Upper lobe of left lung (tissue), 6 donors: Measurements from ENCODE around the gene OAS3. TPM values are rescaled to one million over a fixed set of nuclear protein-coding genes. Genes with fewer than 3 reads are reported as not detected.
"Not testable (repeated sequence)": the region's sequence is repeated elsewhere in the genome, so short reads cannot be mapped to it uniquely, and the experiment has no call there.

Source experiments
- ATAC-seq, 2 donors: fragments of 200-7000 bp; cut with Tn5 transposase; one replicate each; pipeline ENCODE4 v1.9.1; 2022; ENCODE audit warnings: mild to moderate bottlenecking in 2 of 2, moderate library complexity in 2 of 2; ENCODE audit not compliant: low FRiP score in 2 of 2
- DNase-seq, 2 donors: peaks; one replicate each; pipeline ENCODE4 v3.0.0-alpha.2; 2019 to 2020
- H3K27ac ChIP-seq, 4 donors: fragments of 200-600 bp; sonication (generic); one replicate each; pipeline ENCODE4 v1.5.1; 2016 to 2019
- H3K27me3 ChIP-seq, 4 donors: fragments of 200-600 bp; sonication (generic); one replicate each; pipeline ENCODE4 v1.5.1; 2017 to 2019
- H3K36me3 ChIP-seq, 4 donors: fragments of 200-600 bp; sonication (generic); one replicate each; pipeline ENCODE4 v1.5.1; 2016 to 2019
- H3K4me1 ChIP-seq, 4 donors: fragments of 200-600 bp; sonication (generic); one replicate each; pipeline ENCODE4 v1.5.1; 2018 to 2019
- H3K4me3 ChIP-seq, 4 donors: fragments of 200-600 bp; sonication (generic); one replicate each; pipeline ENCODE4 v1.5.1; 2017 to 2019; ENCODE audit warnings: mild to moderate bottlenecking in 2 of 4, moderate library complexity in 1 of 4
- H3K9me3 ChIP-seq, 4 donors: fragments of 200-600 bp; sonication (generic); one replicate each; pipeline ENCODE4 v1.5.1; 2018 to 2019
- EP300 ChIP-seq, 4 donors: sonication (generic); formaldehyde crosslinking; IDR thresholded peaks; one replicate each; pipeline ENCODE4 v1.5.1; 2017; ENCODE audit warnings: antibody characterized with exemption in 4 of 4, control low read depth in 2 of 4
- POLR2A ChIP-seq, 4 donors: fragments of 450-650 bp; IDR thresholded peaks; one replicate each; pipeline ENCODE4 v1.5.1; 2016 to 2017; ENCODE audit warnings: antibody characterized with exemption in 4 of 4, mild to moderate bottlenecking in 2 of 4
- POLR2AphosphoS5 ChIP-seq, 2 donors: sonication (generic); formaldehyde crosslinking; IDR thresholded peaks; one replicate each; pipeline ENCODE4 v1.5.1; 2017; ENCODE audit warnings: antibody characterized with exemption in 2 of 2
- WGBS, 2 donors: methylation state at CpG; one replicate each; pipeline ENCODE4 v1.1.5; 2017 to 2018; 5-methylcytosine and 5-hydroxymethylcytosine counted together
- total RNA-seq, 6 donors: library from RNA; depleted of rRNA in 4 of 6; stranded (reverse); fragments of >200 nt in 4 of 6; gene quantifications; one replicate each; pipeline versions ENCODE4 v1.1.0 to v1.2.1, GENCODE V29; 2016 to 2021
- TF ChIP-seq, protein P1 (sequence below), 6 experiments: fragments of 450-650 bp in 4 of 6; fragments of 200-600 bp in 2 of 6; sonication (generic) in 2 of 6; IDR thresholded peaks; one replicate each; pipeline ENCODE4 v1.5.1; 2016 to 2019; ENCODE audit warnings: antibody characterized with exemption in 6 of 6
- donor health status: DM: no; HTN: no; CAD: no; lungs with moderate emphysema.
- donor health status: DM: no; HTN: yes; CAD: no; lungs with severe emphysema.

Gene OAS3
- total RNA-seq, 6 donors from 2014 or later, result 15.3 to 61.9 (median 28.8) TPM

DNA sequence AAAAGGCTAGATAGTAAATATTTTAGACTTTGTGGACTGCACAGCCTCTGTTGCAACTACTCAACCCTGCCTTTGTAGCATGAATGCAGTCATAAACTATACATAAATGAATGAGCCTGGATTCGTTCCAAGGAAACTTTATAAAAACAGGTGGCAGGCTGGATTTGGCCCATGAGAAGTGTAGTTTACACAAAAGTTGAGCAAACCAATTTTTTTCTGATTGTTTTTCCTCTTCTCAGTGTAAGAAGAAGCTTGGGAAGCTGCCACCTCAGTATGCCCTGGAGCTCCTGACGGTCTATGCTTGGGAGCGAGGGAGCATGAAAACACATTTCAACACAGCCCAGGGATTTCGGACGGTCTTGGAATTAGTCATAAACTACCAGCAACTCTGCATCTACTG is 22.0 kb upstream of the OAS3 start:
- DNase-seq, result no peak
- no peak overlapping the region for H3K27ac ChIP-seq
- TF ChIP-seq POLR2AphosphoS5 (IDR thresholded peaks at IDR 0.05) (no peak), POLR2A (IDR thresholded peaks at IDR 0.05) (no peak)
- TF ChIP-seq, protein P1, sequence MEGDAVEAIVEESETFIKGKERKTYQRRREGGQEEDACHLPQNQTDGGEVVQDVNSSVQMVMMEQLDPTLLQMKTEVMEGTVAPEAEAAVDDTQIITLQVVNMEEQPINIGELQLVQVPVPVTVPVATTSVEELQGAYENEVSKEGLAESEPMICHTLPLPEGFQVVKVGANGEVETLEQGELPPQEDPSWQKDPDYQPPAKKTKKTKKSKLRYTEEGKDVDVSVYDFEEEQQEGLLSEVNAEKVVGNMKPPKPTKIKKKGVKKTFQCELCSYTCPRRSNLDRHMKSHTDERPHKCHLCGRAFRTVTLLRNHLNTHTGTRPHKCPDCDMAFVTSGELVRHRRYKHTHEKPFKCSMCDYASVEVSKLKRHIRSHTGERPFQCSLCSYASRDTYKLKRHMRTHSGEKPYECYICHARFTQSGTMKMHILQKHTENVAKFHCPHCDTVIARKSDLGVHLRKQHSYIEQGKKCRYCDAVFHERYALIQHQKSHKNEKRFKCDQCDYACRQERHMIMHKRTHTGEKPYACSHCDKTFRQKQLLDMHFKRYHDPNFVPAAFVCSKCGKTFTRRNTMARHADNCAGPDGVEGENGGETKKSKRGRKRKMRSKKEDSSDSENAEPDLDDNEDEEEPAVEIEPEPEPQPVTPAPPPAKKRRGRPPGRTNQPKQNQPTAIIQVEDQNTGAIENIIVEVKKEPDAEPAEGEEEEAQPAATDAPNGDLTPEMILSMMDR (IDR thresholded peaks at IDR 0.05), result no peak
- H3K36me3 ChIP-seq, result peaks cover 0 to 44% (median 22%) of the 10 kb centered on the region in 4 donors
- no peak for ATAC-seq
- H3K4me1 ChIP-seq, result no peaks in the 10 kb centered on the region
- no peak overlapping the region for H3K4me3 ChIP-seq
- H3K27me3 ChIP-seq, result no peaks in the 10 kb centered on the region
- peaks cover 0 to 19% (median 12%) of the 10 kb centered on the region in 4 donors for H3K9me3 ChIP-seq
- 80 to 84% methylated on average over 5 of the region's 5 CpGs for WGBS, 2 donors

DNA sequence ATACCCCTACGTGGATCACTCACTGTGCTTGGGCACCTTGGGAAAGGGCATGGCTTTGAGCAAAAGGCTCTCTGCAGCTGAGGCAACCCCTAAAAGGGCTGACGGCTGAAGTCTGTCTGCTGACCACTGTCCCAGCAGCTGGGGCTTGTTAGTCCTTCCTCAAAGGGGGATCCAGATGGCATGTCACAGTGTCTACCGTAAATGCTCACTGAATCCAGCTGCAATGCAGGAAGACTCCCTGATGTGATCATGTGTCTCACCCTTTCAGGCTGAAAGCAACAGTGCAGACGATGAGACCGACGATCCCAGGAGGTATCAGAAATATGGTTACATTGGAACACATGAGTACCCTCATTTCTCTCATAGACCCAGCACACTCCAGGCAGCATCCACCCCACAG is 19.2 kb upstream of the OAS3 start:
- Histone ChIP-seq H3K4me3 (no peak overlapping the region), H3K27me3 (no peaks in the 10 kb centered on the region), H3K4me1 (no peaks in the 10 kb centered on the region), H3K36me3 (peaks cover 0 to 50% (median 22%) of the 10 kb centered on the region in 4 donors), H3K27ac (no peak overlapping the region), H3K9me3 (no peaks in the 10 kb centered on the region)
- WGBS, 2 donors, result 85 to 86% methylated on average over 5 to 6 of the region's 6 CpGs
- no peak for TF ChIP-seq POLR2AphosphoS5 (IDR thresholded peaks at IDR 0.05)
- TF ChIP-seq, protein P1 (IDR thresholded peaks at IDR 0.05), result no peak
- no peak for TF ChIP-seq EP300 (IDR thresholded peaks at IDR 0.05)
- TF ChIP-seq POLR2A (IDR thresholded peaks at IDR 0.05), result no peak
- ATAC-seq (no peak), DNase-seq (no peak)

DNA sequence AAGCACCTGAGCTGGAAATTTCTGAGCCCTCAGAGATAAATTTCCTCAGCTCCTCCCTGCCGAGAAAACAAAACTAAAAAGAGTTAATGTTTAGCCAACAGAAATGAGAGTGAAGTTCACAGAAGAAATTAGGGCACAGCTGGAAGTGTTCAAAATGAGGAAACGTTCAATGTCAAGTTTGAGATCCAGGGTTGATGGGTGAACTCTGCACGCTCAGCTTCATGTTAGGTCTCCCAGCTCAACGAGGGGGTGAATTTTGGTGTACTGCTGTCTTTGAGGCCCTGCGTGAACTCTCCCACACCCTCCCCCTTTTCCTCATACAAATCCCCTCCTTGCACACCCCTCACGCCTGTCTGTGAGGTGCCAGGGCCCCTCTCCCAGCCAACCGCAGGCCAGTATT is 13.3 kb upstream of the OAS3 start:
- Histone ChIP-seq H3K36me3 (peaks cover 0 to 13% (median 0%) of the 10 kb centered on the region in 4 donors), H3K9me3 (no peaks in the 10 kb centered on the region), H3K4me1 (no peaks in the 10 kb centered on the region), H3K27me3 (no peaks in the 10 kb centered on the region), H3K27ac (peak overlapping the region in 1 of 4 donors; percentile 52), H3K4me3 (no peak overlapping the region)
- no peak for TF ChIP-seq POLR2AphosphoS5 (IDR thresholded peaks at IDR 0.05)
- TF ChIP-seq EP300 (IDR thresholded peaks at IDR 0.05), result no peak
- TF ChIP-seq, protein P1 (IDR thresholded peaks at IDR 0.05), result no peak
- TF ChIP-seq POLR2A (IDR thresholded peaks at IDR 0.05), result no peak
- DNase-seq (no peak), ATAC-seq (peak; percentile 14 to 49)
- WGBS, 2 donors, result 36 to 46% methylated on average over 7 of the region's 7 CpGs

DNA sequence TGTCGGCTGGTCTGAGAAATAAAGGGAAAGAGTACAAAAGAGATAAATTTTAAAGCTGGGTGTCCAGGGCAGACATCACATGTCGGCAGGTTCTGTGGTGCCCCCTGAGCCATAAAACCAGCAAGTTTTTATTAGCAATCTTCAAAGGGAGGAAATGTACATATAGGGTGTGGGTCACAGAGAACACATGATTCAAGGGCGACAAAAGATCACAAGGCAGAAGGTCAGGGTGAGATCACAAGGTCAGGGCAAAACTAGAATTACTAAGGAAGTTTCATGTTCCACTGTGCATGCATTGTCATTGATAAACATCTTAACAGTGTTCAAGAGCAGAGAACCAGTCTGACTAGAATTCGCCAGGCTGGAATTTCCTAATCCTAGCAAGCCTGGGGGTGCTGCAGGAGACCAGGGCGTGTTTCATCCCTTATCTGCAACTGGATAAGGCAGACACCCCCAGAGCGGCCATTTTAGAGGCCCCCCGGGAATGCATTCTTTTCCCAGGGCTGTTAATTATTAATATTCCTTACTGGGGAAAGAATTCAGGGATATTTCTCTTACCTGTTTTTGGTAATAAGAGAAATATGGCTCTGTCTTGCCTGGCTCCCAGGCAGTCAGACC is 11.7 kb upstream of the OAS3 start:
- 48 to 61% methylated on average over 7 of the region's 7 CpGs for WGBS, 2 donors
- not testable (repeated sequence) for H3K4me3 ChIP-seq, H3K27ac ChIP-seq, DNase-seq, ATAC-seq, H3K27me3 ChIP-seq, H3K36me3 ChIP-seq, H3K9me3 ChIP-seq, H3K4me1 ChIP-seq

DNA sequence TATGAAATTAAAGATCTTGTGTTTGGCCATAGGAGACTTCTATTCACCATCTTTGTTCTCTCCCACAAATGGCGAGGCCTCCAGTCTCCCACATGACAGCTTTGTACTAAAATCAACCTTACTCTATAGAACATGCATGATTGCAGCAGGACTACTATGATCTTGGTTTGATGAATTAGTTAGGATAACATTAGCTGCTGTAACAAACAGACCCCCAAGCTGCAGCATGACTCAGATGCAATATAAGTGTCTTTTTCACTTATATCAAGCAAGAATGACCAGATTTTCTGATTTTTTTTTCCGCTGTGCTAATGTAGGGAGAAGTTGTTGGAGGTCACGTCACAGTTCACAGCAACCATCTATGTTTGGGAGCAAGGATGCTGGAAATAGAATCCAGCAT is 10.8 kb upstream of the OAS3 start:
- no peaks in the 10 kb centered on the region for H3K4me1 ChIP-seq
- no peaks in the 10 kb centered on the region for H3K9me3 ChIP-seq
- ATAC-seq, result no peak

More for the DNA sequence above, 10.8 kb upstream of the OAS3 start:
- no peak for TF ChIP-seq EP300 (IDR thresholded peaks at IDR 0.05)
- TF ChIP-seq, protein P1 (IDR thresholded peaks at IDR 0.05), result no peak
- no peak for TF ChIP-seq POLR2AphosphoS5 (IDR thresholded peaks at IDR 0.05)
- no peak for TF ChIP-seq POLR2A (IDR thresholded peaks at IDR 0.05)
- DNase-seq, result no peak
- WGBS, 2 donors, result 63 to 65% methylated on average over 3 of the region's 3 CpGs
- Histone ChIP-seq H3K36me3 (no peaks in the 10 kb centered on the region), H3K27ac (no peak overlapping the region), H3K4me3 (no peak overlapping the region), H3K27me3 (no peaks in the 10 kb centered on the region)
